Panc1 (cell line): ENCODE data around the gene NSMCE1. TPM values are rescaled to one million over a fixed set of nuclear protein-coding genes. Genes with fewer than 3 reads are reported as not detected.

Source experiments
- ATAC-seq: fragments of 200-7000 bp; cut with Tn5 transposase; 2 replicates; pipeline ENCODE4 v1.9.1; 2020; ENCODE audit warnings: mild to moderate bottlenecking, moderate library complexity
- BruUV-seq: library from RNA; stranded (reverse); fragments of 400-500 nt; replicated peaks from 2 replicates; lab custom pipeline; 2021; lab: Mats Ljungman, UMichigan
- CTCF ChIA-PET: fragments of 300-600 bp; sonication (Branson Sonifier 250); formaldehyde crosslinking; loops from one replicate; lab custom pipeline; 2022; ENCODE audit warnings: antibody characterized with exemption; lab: Charles Lee
- POLR2A ChIA-PET: fragments of 300-600 bp; sonication (Branson Sonifier 250); formaldehyde crosslinking; loops from one replicate; lab custom pipeline; 2022; ENCODE audit warnings: antibody characterized with exemption; lab: Charles Lee
- DNase-seq: peaks from one replicate; pipeline ENCODE4 v3.0.0-alpha.2; 2010; ENCODE audit warnings: low read depth, low spot score
- H3K27ac ChIP-seq: 2 replicates; pipeline ENCODE4 v1.5.1; 2011; ENCODE audit warnings: mild to moderate bottlenecking, low read length, inconsistent platforms
- H3K27me3 ChIP-seq: fragments of 200-500 bp; sonication (Bioruptor generic); 2 replicates; pipeline ENCODE4 v1.6.0; 2014; ENCODE audit warnings: low read length, inconsistent platforms; ENCODE audit not compliant: control insufficient read depth, insufficient read depth
- H3K36me3 ChIP-seq: fragments of 200-500 bp; sonication (Bioruptor generic); 2 replicates; pipeline ENCODE4 v1.5.1; 2014; ENCODE audit warnings: inconsistent platforms, mild to moderate bottlenecking, low read length, moderate library complexity; ENCODE audit not compliant: control insufficient read depth, insufficient read depth
- H3K4me1 ChIP-seq: 2 replicates; pipeline ENCODE4 v1.5.1; 2011; ENCODE audit warnings: inconsistent platforms, mild to moderate bottlenecking, low read length, moderate library complexity; ENCODE audit not compliant: control insufficient read depth, insufficient read depth
- H3K4me3 ChIP-seq, 2 experiments: 2 replicates each; pipeline ENCODE4 v1.5.1; 2011 to 2012; ENCODE audit warnings: low read depth in 2 of 2, low read length in 2 of 2, mild to moderate bottlenecking in 2 of 2, inconsistent platforms in 1 of 2, moderate library complexity in 1 of 2
- H3K9me3 ChIP-seq: fragments of 200-500 bp; sonication (Bioruptor generic); 2 replicates; pipeline ENCODE4 v1.5.1; 2014; ENCODE audit warnings: low read depth, mild to moderate bottlenecking, inconsistent platforms, low read length, moderate library complexity; ENCODE audit not compliant: control insufficient read depth, insufficient read depth
- CTCF ChIP-seq: fragments of 450-650 bp; IDR thresholded peaks from 2 replicates; pipeline ENCODE4 v1.5.1; 2017; ENCODE audit warnings: mild to moderate bottlenecking
- POLR2AphosphoS5 ChIP-seq: IDR thresholded peaks from 2 replicates; pipeline ENCODE4 v1.6.1; 2012; ENCODE audit warnings: mild to moderate bottlenecking, low read depth, low read length, moderate library complexity
- REST ChIP-seq, 2 experiments: IDR thresholded peaks; 2 replicates each; pipeline ENCODE4 v1.6.1; 2011 to 2012; ENCODE audit warnings: low read depth in 2 of 2, control low read depth in 1 of 2, low read length in 1 of 2, mild to moderate bottlenecking in 1 of 2, moderate library complexity in 1 of 2; ENCODE audit not compliant: insufficient read depth in 1 of 2
- SIN3A ChIP-seq: IDR thresholded peaks from 2 replicates; pipeline ENCODE4 v1.6.1; 2012; ENCODE audit warnings: low read depth, mild to moderate bottlenecking, low read length, moderate library complexity, borderline replicate concordance; ENCODE audit not compliant: insufficient read depth
- TCF7L2 ChIP-seq: IDR thresholded peaks from 2 replicates; pipeline ENCODE4 v1.6.1; 2011; ENCODE audit warnings: mild to moderate bottlenecking, low read depth, low read length, inconsistent platforms
- in situ Hi-C: cut with HindIII; loops from 2 replicates; pipeline ENCODE4 v1.10.0; 2016; ENCODE audit warnings: low sequenced_read_pairs, low pct_unique_long_range_greater_than_20kb
- intact Hi-C: fragments of 100-400 bp; cut with micrococcal nuclease; formaldehyde crosslinking; loops from one replicate; pipeline ENCODE4 v1.10.0; 2022; ENCODE audit not compliant: unreplicated experiment
- total RNA-seq: library from RNA; stranded (reverse); gene quantifications from one replicate; pipeline ENCODE4 v1.2.1, GENCODE V29; 2021; ENCODE audit not compliant: unreplicated experiment

Gene NSMCE1
- total RNA-seq, 1 experiment from 2014 or later = 48.2 TPM

- intact Hi-C loops = loop anchor here (5.0 kb wide), 1 partner anchor 221 kb away; no protein-coding TSS in a partner anchor
- in situ Hi-C loops = no loop called here
- POLR2A ChIA-PET = no interaction called here
- H3K4me3 ChIP-seq = no peak overlapping the region
- H3K36me3 ChIP-seq = peaks cover 4% of the 10 kb centered on the region
- H3K27me3 ChIP-seq = no peaks in the 10 kb centered on the region
- BruUV-seq = no TSS peak
- H3K4me1 ChIP-seq = no peaks in the 10 kb centered on the region
- DNase-seq (no peak), ATAC-seq (no peak)
- CTCF ChIA-PET = interaction anchor here (0.7 to 1.0 kb wide), 3 partner anchors 84 to 203 kb away, joined by 3 to 5 read pairs (median 3); no protein-coding TSS in a partner anchor
- no peak overlapping the region for H3K27ac ChIP-seq
- no peaks in the 10 kb centered on the region for H3K9me3 ChIP-seq
- no peak for TF ChIP-seq TCF7L2
- no peak for TF ChIP-seq POLR2AphosphoS5
- no peak for TF ChIP-seq CTCF
- TF ChIP-seq SIN3A = no peak
- no peak for TF ChIP-seq REST (IDR thresholded peaks at IDR 0.05; ENCODE audit: insufficient read depth in 1 of 2, low read depth in 2 of 2, low read length in 1 of 2)
Observed at GRCh38 chr16:27236635-27237218, 31.8 kb downstream of the NSMCE1 start.

GRCh38 chr16:27235938-27236245, 32.7 kb downstream of the NSMCE1 start:
- DNase-seq (no peak), ATAC-seq (no peak)
- Histone ChIP-seq H3K36me3 (peaks cover 4% of the 10 kb centered on the region), H3K4me1 (no peaks in the 10 kb centered on the region), H3K27me3 (no peaks in the 10 kb centered on the region), H3K9me3 (no peaks in the 10 kb centered on the region), H3K27ac (no peak overlapping the region), H3K4me3 (no peak overlapping the region)
- ChIA-PET POLR2A (no interaction called here), CTCF (interaction anchor here (0.9 to 2.3 kb wide), 3 partner anchors 81 to 132 kb away, joined by 3 to 25 read pairs (median 12); no protein-coding TSS in a partner anchor)
- in situ Hi-C loops (no loop called here), intact Hi-C loops (loop anchor here (1.0 to 5.0 kb wide), 2 partner anchors 132 to 221 kb away; no protein-coding TSS in a partner anchor)
- BruUV-seq = no TSS peak
- TF ChIP-seq CTCF (no peak), TCF7L2 (no peak), POLR2AphosphoS5 (no peak), REST (IDR thresholded peaks at IDR 0.05; ENCODE audit: insufficient read depth in 1 of 2, low read depth in 2 of 2, low read length in 1 of 2) (no peak), SIN3A (no peak)
